Choroid plexus epithelial cell (primary cell): ENCODE results near the gene RPH3AL.

Source experiments
- DNase-seq: peaks from one replicate; pipeline ENCODE4 v3.0.0-alpha.2; 2010; ENCODE audit warnings: low read depth
- H3K4me3 ChIP-seq: 2 replicates; pipeline ENCODE4 v1.5.1; 2011; ENCODE audit warnings: low read depth, mild to moderate bottlenecking, control low read depth, low read length, moderate library complexity
- CTCF ChIP-seq: conservative IDR thresholded peaks from 2 replicates; pipeline ENCODE4 v1.5.1; 2011; ENCODE audit warnings: low read depth, mild to moderate bottlenecking, control low read depth, inconsistent platforms, low read length, moderate library complexity

The RPH3AL gene

GRCh38 chr17:269616-270514 is 82.7 kb downstream of the RPH3AL start:
- H3K4me3 ChIP-seq, result no peak overlapping the region
- DNase-seq, result no peak
- TF ChIP-seq CTCF, result no peak

- TF ChIP-seq CTCF, result no peak
- H3K4me3 ChIP-seq, result no peak overlapping the region
- DNase-seq, result peak; percentile 2
These were observed 85.6 kb downstream of the RPH3AL start for GRCh38 chr17:266701-267667.

GRCh38 chr17:266219-266618 is 86.4 kb downstream of the RPH3AL start:
- H3K4me3 ChIP-seq, result no peak overlapping the region
- no peak for TF ChIP-seq CTCF
- DNase-seq, result no peak

GRCh38 chr17:265718-266117 is 86.9 kb downstream of the RPH3AL start:
- DNase-seq, result no peak
- no peak overlapping the region for H3K4me3 ChIP-seq
- no peak for TF ChIP-seq CTCF

- no peak for DNase-seq
- no peak for TF ChIP-seq CTCF
- no peak overlapping the region for H3K4me3 ChIP-seq
These were observed 88.8 kb downstream of the RPH3AL start for GRCh38 chr17:263773-264172.

GRCh38 chr17:263271-263670 is 89.3 kb downstream of the RPH3AL start:
- DNase-seq, result no peak
- H3K4me3 ChIP-seq, result no peak overlapping the region
- no peak for TF ChIP-seq CTCF
